Neural progenitor cell (in vitro differentiated cells): Measurements from ENCODE around the gene DNER.

ENCODE experiments used
- EZH2phosphoT487 ChIP-seq: fragments of 200-600 bp; sonication (generic); IDR thresholded peaks from 2 replicates; pipeline ENCODE4 v1.6.1; 2017; ENCODE audit warnings: antibody characterized with exemption
- TF ChIP-seq, protein P1 (sequence below): fragments of 200-600 bp; sonication (generic); IDR thresholded peaks from 2 replicates; pipeline ENCODE4 v1.5.1; 2017; ENCODE audit warnings: antibody characterized with exemption, mild to moderate bottlenecking

DNA sequence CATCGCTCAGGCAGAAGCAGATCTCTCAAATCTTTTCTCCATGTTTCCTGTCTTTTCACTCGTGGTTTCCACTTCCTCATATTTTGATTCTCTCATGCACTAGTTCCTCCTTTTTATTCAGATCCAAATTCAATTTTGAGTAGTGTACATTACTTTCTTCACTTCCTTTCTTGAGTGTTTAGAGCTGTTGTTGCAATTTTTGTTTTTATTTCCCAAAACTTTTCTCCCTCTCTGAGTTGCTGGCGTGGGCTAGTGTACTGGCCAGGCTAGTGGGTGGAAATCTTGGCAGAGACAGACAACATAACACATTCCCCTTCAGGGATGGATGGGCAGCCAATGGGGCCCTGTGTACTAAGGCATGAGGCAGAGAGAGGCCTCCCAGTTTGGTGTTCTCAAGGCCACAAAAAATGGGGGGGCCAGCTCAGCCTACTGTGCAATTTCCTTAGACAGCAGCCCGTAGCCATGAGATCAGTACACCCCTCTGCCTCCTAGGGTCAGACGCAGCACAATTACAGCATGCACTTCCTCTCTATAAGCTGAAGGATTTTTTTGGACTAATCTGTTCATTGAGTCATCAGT lies 298.1 kb downstream of the DNER start:
- TF ChIP-seq, protein P1, sequence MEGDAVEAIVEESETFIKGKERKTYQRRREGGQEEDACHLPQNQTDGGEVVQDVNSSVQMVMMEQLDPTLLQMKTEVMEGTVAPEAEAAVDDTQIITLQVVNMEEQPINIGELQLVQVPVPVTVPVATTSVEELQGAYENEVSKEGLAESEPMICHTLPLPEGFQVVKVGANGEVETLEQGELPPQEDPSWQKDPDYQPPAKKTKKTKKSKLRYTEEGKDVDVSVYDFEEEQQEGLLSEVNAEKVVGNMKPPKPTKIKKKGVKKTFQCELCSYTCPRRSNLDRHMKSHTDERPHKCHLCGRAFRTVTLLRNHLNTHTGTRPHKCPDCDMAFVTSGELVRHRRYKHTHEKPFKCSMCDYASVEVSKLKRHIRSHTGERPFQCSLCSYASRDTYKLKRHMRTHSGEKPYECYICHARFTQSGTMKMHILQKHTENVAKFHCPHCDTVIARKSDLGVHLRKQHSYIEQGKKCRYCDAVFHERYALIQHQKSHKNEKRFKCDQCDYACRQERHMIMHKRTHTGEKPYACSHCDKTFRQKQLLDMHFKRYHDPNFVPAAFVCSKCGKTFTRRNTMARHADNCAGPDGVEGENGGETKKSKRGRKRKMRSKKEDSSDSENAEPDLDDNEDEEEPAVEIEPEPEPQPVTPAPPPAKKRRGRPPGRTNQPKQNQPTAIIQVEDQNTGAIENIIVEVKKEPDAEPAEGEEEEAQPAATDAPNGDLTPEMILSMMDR: no peak
- TF ChIP-seq EZH2phosphoT487: no peak
